Esophagus muscularis mucosa (tissue), 3 donors: Measurements from ENCODE around the gene PITPNM1.
"Not testable (repeated sequence)": the region's sequence is repeated elsewhere in the genome, so short reads cannot be mapped to it uniquely, and the experiment has no call there.

Source experiments
- CTCF ChIP-seq, 3 experiments: fragments of 200-600 bp in 2 of 3; fragments of 450-650 bp in 1 of 3; sonication (generic) in 2 of 3; IDR thresholded peaks; one replicate each; pipeline ENCODE4 v1.5.1; 2017 to 2019; ENCODE audit warnings: antibody characterized with exemption in 3 of 3, mild to moderate bottlenecking in 2 of 3, moderate library complexity in 1 of 3
- POLR2A ChIP-seq: fragments of 450-650 bp; IDR thresholded peaks from one replicate; pipeline ENCODE4 v1.6.1; 2017; ENCODE audit warnings: antibody characterized with exemption, moderate library complexity, mild to moderate bottlenecking, low read depth

- not testable (repeated sequence) for TF ChIP-seq POLR2A; CTCF (IDR thresholded peaks at IDR 0.05)
These were observed 28.5 kb downstream of the PITPNM1 start for GRCh38 chr11:67476692-67477091.
